B cell (primary cell): ENCODE data around the gene ADAMTS2. TPM values are rescaled to one million over a fixed set of nuclear protein-coding genes. Genes with fewer than 3 reads are reported as not detected.

Experiments used
- ATAC-seq: fragments of 200-7000 bp; cut with Tn5 transposase; one replicate; pipeline ENCODE4 v1.10.0; 2021; ENCODE audit warnings: low read depth, mild to moderate bottlenecking, moderate number of reproducible peaks, moderate library complexity
- CTCF ChIA-PET: fragments of 350-600 bp; sonication (Branson Sonifier 250); formaldehyde crosslinking; loops from one replicate; lab custom pipeline; 2021; ENCODE audit warnings: antibody characterized with exemption, inconsistent platforms; lab: Charles Lee
- POLR2A ChIA-PET: fragments of 350-600 bp; sonication (Branson Sonifier 250); formaldehyde crosslinking; loops from one replicate; lab custom pipeline; 2021; ENCODE audit warnings: antibody characterized with exemption; lab: Charles Lee
- DNase-seq: peaks from one replicate; pipeline ENCODE4 v3.0.0; 2013
- H2AFZ ChIP-seq: 2 replicates; pipeline ENCODE4 v1.6.1; 2012; ENCODE audit warnings: mild to moderate bottlenecking, low read depth, low read length; ENCODE audit not compliant: insufficient read depth, poor library complexity, severe bottlenecking
- H3K27ac ChIP-seq, 2 donors: 1 replicate in 1 of 2; 2 replicates in 1 of 2; pipeline ENCODE4 v1.5.1; 2012 to 2013; ENCODE audit warnings: low read length in 2 of 2, mild to moderate bottlenecking in 2 of 2, moderate library complexity in 1 of 2
- H3K27me3 ChIP-seq, 4 experiments: fragments of 200-600 bp in 1 of 4; sonication (generic) in 1 of 4; replicated peaks in 1 of 4; 1 replicate in 2 of 4; 2 replicates in 2 of 4; pipeline versions ENCODE4 v1.6.1 to v1.7.0; 2013 to 2016; ENCODE audit warnings: low read length in 3 of 4, mild to moderate bottlenecking in 2 of 4, mixed read lengths in 1 of 4, moderate library complexity in 1 of 4; ENCODE audit not compliant: insufficient read depth in 4 of 4, control insufficient read depth in 3 of 4; ENCODE audit errors: control extremely low read depth in 1 of 4
- H3K36me3 ChIP-seq, 2 experiments: replicated peaks in 1 of 2; 1 replicate in 1 of 2; 2 replicates in 1 of 2; pipeline versions ENCODE4 v1.6.1 to v1.7.1; 2013; ENCODE audit warnings: low read length in 1 of 2; ENCODE audit not compliant: insufficient read depth in 2 of 2, control insufficient read depth in 1 of 2; ENCODE audit errors: control extremely low read depth in 1 of 2, extremely low read depth in 1 of 2
- H3K4me1 ChIP-seq, 2 donors: fragments of 200-600 bp in 1 of 2; sonication (generic) in 1 of 2; 1 replicate in 1 of 2; 2 replicates in 1 of 2; pipeline versions ENCODE4 v1.5.1 to v1.6.1; 2013 to 2017; ENCODE audit warnings: low read length in 2 of 2; ENCODE audit not compliant: control insufficient read depth in 2 of 2, insufficient read depth in 2 of 2
- H3K4me2 ChIP-seq: replicated peaks from 2 replicates; pipeline ENCODE3; 2012; ENCODE audit warnings: mild to moderate bottlenecking, low read depth, low read length; ENCODE audit not compliant: poor library complexity, severe bottlenecking
- H3K4me3 ChIP-seq, 5 experiments: fragments of 200-600 bp in 1 of 5; sonication (generic) in 1 of 5; 1 replicate in 3 of 5; 2 replicates in 2 of 5; pipeline versions ENCODE4 v1.5.1 to v1.7.0; 2011 to 2016; ENCODE audit warnings: low read length in 4 of 5, mild to moderate bottlenecking in 4 of 5, low read depth in 2 of 5, control low read depth in 1 of 5, moderate library complexity in 1 of 5; ENCODE audit not compliant: insufficient read depth in 1 of 5; ENCODE audit errors: control extremely low read depth in 1 of 5, extremely low read depth in 1 of 5
- H3K79me2 ChIP-seq: fragments of 200-600 bp; sonication (generic); one replicate; pipeline ENCODE4 v1.6.0; 2016; ENCODE audit warnings: low read length; ENCODE audit not compliant: control insufficient read depth, insufficient read depth
- H3K9ac ChIP-seq: fragments of 200-600 bp; sonication (generic); 2 replicates; pipeline ENCODE4 v1.6.1; 2017; ENCODE audit warnings: mild to moderate bottlenecking, low read length, moderate library complexity
- H3K9me3 ChIP-seq, 3 donors: one replicate each; pipeline versions ENCODE4 v1.6.1 to v1.7.1; 2013; ENCODE audit warnings: low read length in 2 of 3; ENCODE audit not compliant: control insufficient read depth in 2 of 3, insufficient read depth in 1 of 3; ENCODE audit errors: control extremely low read depth in 1 of 3
- H4K20me1 ChIP-seq: 2 replicates; pipeline ENCODE4 v1.6.0; 2012; ENCODE audit warnings: mild to moderate bottlenecking, low read length; ENCODE audit not compliant: insufficient read depth, control insufficient read depth, poor library complexity, severe bottlenecking
- H3K27ac Mint-ChIP-seq: one replicate; pipeline ENCODE4 v1.8.0; 2021; ENCODE audit warnings: mixed read lengths
- H3K27me3 Mint-ChIP-seq: one replicate; pipeline ENCODE4 v1.8.0; 2021; ENCODE audit warnings: mixed read lengths
- H3K4me1 Mint-ChIP-seq: one replicate; pipeline ENCODE4 v1.8.0; 2021; ENCODE audit warnings: mixed read lengths
- H3K4me3 Mint-ChIP-seq: one replicate; pipeline ENCODE4 v1.8.0; 2021; ENCODE audit warnings: mixed read lengths
- H3K9me3 Mint-ChIP-seq: one replicate; pipeline ENCODE4 v1.8.0; 2022; ENCODE audit warnings: mixed read lengths; ENCODE audit not compliant: insufficient read depth
- CTCF ChIP-seq: fragments of 200-600 bp; IDR thresholded peaks from one replicate; pipeline ENCODE4 v1.8.0; 2022; ENCODE audit warnings: antibody characterized with exemption, mild to moderate bottlenecking
- EZH2 ChIP-seq: IDR thresholded peaks from 2 replicates; pipeline ENCODE4 v1.6.1; 2012; ENCODE audit warnings: borderline replicate concordance, low read depth, mild to moderate bottlenecking, moderate library complexity, low read length; ENCODE audit not compliant: insufficient read depth, poor library complexity, severe bottlenecking
- WGBS: methylation state at CpG from one replicate; pipeline ENCODE4 v1.1.5; 2013; ENCODE audit warnings: missing lambda C conversion rate; ENCODE audit not compliant: insufficient coverage; 5-methylcytosine and 5-hydroxymethylcytosine counted together
- intact Hi-C: fragments of 100-400 bp; cut with micrococcal nuclease; formaldehyde crosslinking; loops from one replicate; pipeline ENCODE4 v1.10.0; 2022
- polyA plus RNA-seq: library from polyadenylated mRNA; depleted of rRNA; stranded (reverse); fragments of >200 nt; gene quantifications from 2 replicates; pipeline ENCODE4 v1.2.3, GENCODE V29; 2012
- total RNA-seq, 2 donors: library from RNA; stranded (reverse); fragments of 120-200 nt in 1 of 2; gene quantifications; 1 replicate in 1 of 2; 2 replicates in 1 of 2; pipeline versions ENCODE4 v1.2.3 to v1.2.4, GENCODE V29; 2013 to 2022

The ADAMTS2 gene
- total and polyA plus RNA-seq, 2 donors (not counting 1 experiment from before 2014, with no cell fraction given): not detected

GRCh38 chr5:179304466-179304865, 40.8 kb downstream of the ADAMTS2 start:
- DNase-seq: no peak
- H3K4me3 ChIP-seq: no peak overlapping the region
- no peaks in the 10 kb centered on the region for H3K36me3 ChIP-seq
- H2AFZ ChIP-seq: no peak overlapping the region
- H3K4me1 ChIP-seq: no peaks in the 10 kb centered on the region
- H3K9me3 Mint-ChIP-seq: peaks cover 13% of the 10 kb centered on the region
- no peaks in the 10 kb centered on the region for H3K79me2 ChIP-seq
- WGBS: no CpG with 5 or more reads among the region's 5 CpGs
- CTCF ChIA-PET: no interaction called here
- POLR2A ChIA-PET: no interaction called here
- no peaks in the 10 kb centered on the region for H3K4me1 Mint-ChIP-seq
- peaks cover 0 to 24% (median 10%) of the 10 kb centered on the region in 3 donors for H3K9me3 ChIP-seq
- H3K4me2 ChIP-seq: no peak overlapping the region
- H3K9ac ChIP-seq: no peak overlapping the region
- H3K27ac Mint-ChIP-seq: no peak overlapping the region
- no peak overlapping the region for H3K4me3 Mint-ChIP-seq
- TF ChIP-seq CTCF (no peak), EZH2 (no peak)
- no peaks in the 10 kb centered on the region for H3K27me3 Mint-ChIP-seq
- no peak for ATAC-seq
- intact Hi-C loops: no loop called here
- H3K27ac ChIP-seq: no peak overlapping the region
- H4K20me1 ChIP-seq: no peaks in the 10 kb centered on the region
- H3K27me3 ChIP-seq: no peaks in the 10 kb centered on the region

- no peaks in the 10 kb centered on the region for H4K20me1 ChIP-seq
- H3K9me3 ChIP-seq: peaks cover 0 to 20% (median 10%) of the 10 kb centered on the region in 3 donors
- DNase-seq (no peak), ATAC-seq (no peak)
- no peak overlapping the region for H3K27ac ChIP-seq
- TF ChIP-seq CTCF (no peak), EZH2 (no peak)
- no peak overlapping the region for H3K4me2 ChIP-seq
- no peak overlapping the region for H3K4me3 ChIP-seq
- no peaks in the 10 kb centered on the region for H3K36me3 ChIP-seq
- no peaks in the 10 kb centered on the region for H3K27me3 ChIP-seq
- Mint-ChIP-seq H3K4me1 (no peaks in the 10 kb centered on the region), H3K9me3 (peaks cover 13% of the 10 kb centered on the region), H3K27me3 (no peaks in the 10 kb centered on the region), H3K4me3 (no peak overlapping the region), H3K27ac (no peak overlapping the region)
- ChIA-PET POLR2A (no interaction called here), CTCF (no interaction called here)
- WGBS: 89% methylated on average over 9 of the region's 14 CpGs
- intact Hi-C loops: no loop called here
- H3K9ac ChIP-seq: no peak overlapping the region
- H2AFZ ChIP-seq: no peak overlapping the region
- H3K4me1 ChIP-seq: no peaks in the 10 kb centered on the region
- no peaks in the 10 kb centered on the region for H3K79me2 ChIP-seq
These were observed 41.6 kb downstream of the ADAMTS2 start for GRCh38 chr5:179303451-179304200.
